ENCODE measurements around the gene MPV17L.

GRCh38 chr16:15418206-15418605 is 22.7 kb downstream of the MPV17L start:
- TF ChIP-seq, protein P1, sequence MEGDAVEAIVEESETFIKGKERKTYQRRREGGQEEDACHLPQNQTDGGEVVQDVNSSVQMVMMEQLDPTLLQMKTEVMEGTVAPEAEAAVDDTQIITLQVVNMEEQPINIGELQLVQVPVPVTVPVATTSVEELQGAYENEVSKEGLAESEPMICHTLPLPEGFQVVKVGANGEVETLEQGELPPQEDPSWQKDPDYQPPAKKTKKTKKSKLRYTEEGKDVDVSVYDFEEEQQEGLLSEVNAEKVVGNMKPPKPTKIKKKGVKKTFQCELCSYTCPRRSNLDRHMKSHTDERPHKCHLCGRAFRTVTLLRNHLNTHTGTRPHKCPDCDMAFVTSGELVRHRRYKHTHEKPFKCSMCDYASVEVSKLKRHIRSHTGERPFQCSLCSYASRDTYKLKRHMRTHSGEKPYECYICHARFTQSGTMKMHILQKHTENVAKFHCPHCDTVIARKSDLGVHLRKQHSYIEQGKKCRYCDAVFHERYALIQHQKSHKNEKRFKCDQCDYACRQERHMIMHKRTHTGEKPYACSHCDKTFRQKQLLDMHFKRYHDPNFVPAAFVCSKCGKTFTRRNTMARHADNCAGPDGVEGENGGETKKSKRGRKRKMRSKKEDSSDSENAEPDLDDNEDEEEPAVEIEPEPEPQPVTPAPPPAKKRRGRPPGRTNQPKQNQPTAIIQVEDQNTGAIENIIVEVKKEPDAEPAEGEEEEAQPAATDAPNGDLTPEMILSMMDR (IDR thresholded peaks at IDR 0.05; ENCODE audit: low read depth, low read length) = no peak
- no peak for TF ChIP-seq EZH2phosphoT487 (IDR thresholded peaks at IDR 0.05; ENCODE audit: low read depth)
